NCI-H2081 treated with DMSO at 0.1 percent for 48 hours (cell line): ENCODE data around the gene CYP46A1.
"Not testable (repeated sequence)": the region's sequence is repeated elsewhere in the genome, so short reads cannot be mapped to it uniquely, and the experiment has no call there.

Experiments used
- DNase-seq: peaks from one replicate; lab custom pipeline; 2025; lab: John Stamatoyannopoulos, UW

The CYP46A1 gene

GRCh38 chr14:99683619-99684409, at the start of gene CYP46A1:
CYP46A1 (plus strand) TSS chr14:99684298; CDS start chr14:99684418, 120 bp downstream.
- DNase-seq: peak; percentile 94

GRCh38 chr14:99634443-99634842, 49.7 kb upstream of the CYP46A1 start:
- no peak for DNase-seq

DNA sequence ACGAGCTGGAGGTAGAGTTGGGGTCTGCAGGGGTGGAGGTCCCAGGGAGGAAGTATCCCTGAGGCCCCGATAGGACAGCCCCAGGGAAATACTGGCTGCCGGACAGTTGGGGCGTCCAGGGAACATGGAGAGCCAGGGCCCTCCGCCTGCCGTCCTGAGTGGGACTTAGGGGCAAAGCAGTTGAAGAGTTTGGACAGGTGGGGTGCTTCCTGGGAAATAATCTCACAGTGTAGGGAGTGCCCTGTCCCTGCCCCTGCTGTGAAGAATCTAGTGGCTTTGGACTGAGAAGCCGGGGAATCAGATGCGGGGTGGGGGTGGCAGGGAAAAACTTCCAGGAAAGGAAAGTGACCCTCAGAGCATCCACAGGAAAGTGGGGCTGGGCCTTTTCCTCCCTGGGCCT, 49.0 kb upstream of the CYP46A1 start:
- no peak for DNase-seq

DNA sequence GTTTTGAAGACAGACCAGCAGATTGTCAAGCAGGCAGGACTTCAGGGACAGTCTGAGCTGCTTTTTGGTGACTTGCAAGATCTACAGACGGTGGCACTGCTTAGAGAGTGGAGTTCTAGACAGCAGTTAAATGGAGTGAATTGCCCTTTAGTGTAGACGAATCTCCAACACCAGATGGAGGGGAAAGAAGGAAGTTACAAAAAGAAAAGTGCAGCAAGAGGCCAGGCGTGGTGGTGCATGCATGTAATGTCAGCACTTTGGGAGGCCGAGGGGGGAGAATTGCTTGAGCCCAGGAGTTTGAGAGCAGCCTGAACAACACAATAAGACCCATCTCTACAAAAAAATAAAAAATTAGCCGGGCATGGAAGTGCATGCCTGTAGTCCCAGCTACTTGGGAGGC, 47.6 kb upstream of the CYP46A1 start:
- DNase-seq: no peak

GRCh38 chr14:99637624-99638023, 46.5 kb upstream of the CYP46A1 start:
- DNase-seq: no peak

- not testable (repeated sequence) for DNase-seq
These were observed 41.3 kb upstream of the CYP46A1 start for GRCh38 chr14:99642771-99643170.

GRCh38 chr14:99643343-99643742, 40.8 kb upstream of the CYP46A1 start:
- no peak for DNase-seq

GRCh38 chr14:99644035-99644587, 40.0 kb upstream of the CYP46A1 start:
- DNase-seq: no peak

- DNase-seq: no peak
These were observed 39.2 kb upstream of the CYP46A1 start, which contains the start of gene HHIPL1 for GRCh38 chr14:99644723-99645544. HHIPL1 (plus strand) TSS chr14:99645129; CDS start chr14:99645208, 79 bp downstream.

- no peak for DNase-seq
These were observed 38.3 kb upstream of the CYP46A1 start for GRCh38 chr14:99645545-99646505.

- no peak for DNase-seq
These were observed 36.7 kb upstream of the CYP46A1 start for GRCh38 chr14:99647411-99647810.

DNA sequence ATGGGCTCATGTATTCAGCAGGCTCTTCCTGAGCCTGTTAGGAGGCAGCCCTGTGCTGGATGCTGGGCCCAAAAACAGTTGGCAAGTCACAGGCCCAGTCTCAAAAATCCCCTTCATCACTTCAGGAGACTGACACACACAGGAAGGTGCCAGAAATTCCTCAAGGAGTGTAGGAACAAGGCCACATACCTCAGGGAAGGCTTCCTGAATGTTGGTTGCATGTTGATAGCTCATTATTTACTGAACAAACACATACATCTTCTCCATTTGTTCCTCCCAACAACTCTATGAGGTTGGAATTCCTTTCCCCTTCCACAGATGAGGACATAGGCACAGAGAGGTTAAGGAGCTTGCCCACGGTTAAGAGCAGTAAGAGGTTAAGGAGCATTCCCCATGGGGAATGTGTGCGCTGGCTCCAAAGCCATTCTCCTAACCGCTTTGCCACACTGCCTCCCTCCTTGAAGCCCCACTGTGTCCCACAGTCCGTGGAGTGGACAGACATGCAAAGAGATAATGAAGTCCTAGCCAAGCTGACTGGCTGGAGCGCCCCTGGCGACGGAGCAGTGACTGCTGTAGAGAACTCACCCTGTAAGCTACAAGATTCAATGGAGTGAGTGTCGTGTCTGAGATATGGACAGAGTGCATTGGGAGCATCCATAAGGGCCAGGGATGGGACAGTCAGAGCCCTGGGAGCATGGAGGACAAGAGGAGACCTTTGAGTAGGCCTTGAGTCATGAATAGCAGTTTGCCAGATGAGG, 35.9 kb upstream of the CYP46A1 start:
- no peak for DNase-seq

GRCh38 chr14:99649219-99649618, 34.9 kb upstream of the CYP46A1 start:
- DNase-seq: no peak

DNA sequence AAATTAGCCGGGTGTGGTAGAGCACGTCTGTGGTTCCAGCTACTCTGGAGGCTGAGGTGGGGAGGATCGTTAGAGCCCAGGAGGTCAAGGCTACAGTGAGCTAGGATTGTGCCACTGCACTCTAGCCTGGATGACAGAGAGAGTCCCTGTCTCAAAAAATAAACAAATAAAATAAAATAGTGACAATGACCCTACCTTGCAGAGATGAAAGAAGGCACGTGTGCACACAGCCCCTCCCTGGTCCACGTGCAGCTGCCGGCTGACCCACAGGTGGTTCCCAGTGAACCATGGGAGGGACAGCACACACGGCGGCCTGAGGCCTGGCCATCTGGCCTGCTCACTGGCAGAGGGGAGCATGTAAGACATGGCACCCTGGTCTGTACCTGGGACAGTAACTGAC, 34.5 kb upstream of the CYP46A1 start:
- no peak for DNase-seq

- no peak for DNase-seq
These were observed 33.9 kb upstream of the CYP46A1 start for GRCh38 chr14:99650189-99650588.

DNA sequence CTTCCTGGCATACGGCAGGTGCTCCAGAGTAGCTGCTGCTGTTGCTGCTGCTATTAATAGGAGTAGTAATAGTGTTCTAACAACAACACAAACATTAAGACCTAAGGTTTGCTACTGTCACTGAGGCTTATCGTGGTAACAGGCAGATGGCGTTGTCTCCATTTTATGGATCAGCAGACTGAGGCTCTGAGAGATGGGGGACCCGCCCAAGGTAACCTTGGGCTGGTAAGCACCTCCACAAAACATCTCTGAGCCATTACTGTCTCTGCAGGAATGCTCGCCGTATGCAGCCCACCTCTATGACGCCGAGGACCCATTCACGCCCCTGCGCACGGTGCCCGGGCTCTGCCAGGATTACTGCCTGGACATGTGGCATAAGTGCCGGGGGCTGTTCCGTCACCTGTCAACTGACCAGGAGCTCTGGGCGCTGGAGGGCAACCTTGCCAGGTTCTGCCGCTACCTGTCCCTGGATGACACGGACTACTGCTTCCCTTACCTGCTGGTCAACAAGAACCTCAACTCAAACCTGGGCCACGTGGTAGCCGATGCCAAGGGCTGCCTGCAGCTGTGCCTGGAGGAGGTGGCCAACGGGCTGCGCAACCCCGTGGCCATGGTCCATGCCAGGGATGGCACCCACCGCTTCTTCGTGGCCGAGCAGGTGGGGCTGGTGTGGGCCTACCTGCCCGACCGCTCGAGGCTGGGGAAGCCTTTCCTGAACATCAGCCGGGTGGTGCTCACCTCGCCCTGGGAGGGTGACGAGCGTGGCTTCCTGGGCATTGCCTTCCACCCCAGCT, 31.9 kb upstream of the CYP46A1 start:
- no peak for DNase-seq

GRCh38 chr14:99654235-99654985, 29.7 kb upstream of the CYP46A1 start:
- no peak for DNase-seq

- DNase-seq: no peak
These were observed 28.6 kb upstream of the CYP46A1 start for GRCh38 chr14:99655521-99655920.

DNA sequence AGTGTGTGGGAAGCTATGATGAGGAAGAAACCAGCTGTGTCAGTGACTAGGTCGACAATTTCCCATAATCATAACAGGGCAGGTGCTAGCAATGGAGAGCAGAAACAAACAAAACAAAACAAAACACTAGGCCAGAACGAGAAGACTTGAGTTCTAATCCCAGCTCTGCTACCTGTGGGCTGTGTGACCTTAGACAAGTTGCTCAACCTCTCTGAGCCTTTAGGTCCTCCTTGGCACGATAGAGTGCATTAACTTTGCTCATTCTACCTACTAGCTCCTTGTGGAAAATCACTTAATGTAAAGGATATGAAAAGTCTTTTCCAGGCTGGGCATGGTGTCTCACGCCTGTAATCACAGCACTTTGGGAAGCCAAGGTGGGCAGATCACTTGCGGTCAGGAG, 27.9 kb upstream of the CYP46A1 start:
- no peak for DNase-seq
